ENCODE data around the gene USP35.

- TF ChIP-seq CTCF (IDR thresholded peaks at IDR 0.05), result no peak
- TF ChIP-seq POLR2AphosphoS5 (IDR thresholded peaks at IDR 0.05), result no peak
- TF ChIP-seq POLR2A (IDR thresholded peaks at IDR 0.05), result no peak
Measured at GRCh38 chr11:78163828-78164227, 24.9 kb upstream of the USP35 start.

Measured in breast epithelium (tissue), 3 donors.